Left lung (tissue), 10 donors: ENCODE data around the gene EIPR1. TPM values are rescaled to one million over a fixed set of nuclear protein-coding genes. Genes with fewer than 3 reads are reported as not detected.
"Not testable (repeated sequence)": the region's sequence is repeated elsewhere in the genome, so short reads cannot be mapped to it uniquely, and the experiment has no call there.

Source experiments
- ATAC-seq: fragments of 200-7000 bp; cut with Tn5 transposase; one replicate; pipeline ENCODE4 v1.9.1; 2020; ENCODE audit warnings: moderate library complexity
- DNase-seq, 4 donors: peaks; one replicate each; pipeline ENCODE4 v3.0.0-alpha.2; 2013 to 2020
- H3K27ac ChIP-seq, 2 donors: fragments of 200-600 bp; sonication (generic) in 1 of 2; one replicate each; pipeline versions ENCODE4 v1.5.0 to v1.8.0; 2020 to 2021
- H3K27me3 ChIP-seq, 2 donors: fragments of 200-600 bp; sonication (generic) in 1 of 2; one replicate each; pipeline versions ENCODE4 v1.5.0 to v1.8.0; 2020 to 2021
- H3K36me3 ChIP-seq, 2 donors: fragments of 200-600 bp; sonication (generic) in 1 of 2; one replicate each; pipeline versions ENCODE4 v1.5.0 to v1.8.0; 2020 to 2021
- H3K4me1 ChIP-seq, 2 donors: fragments of 200-600 bp; one replicate each; pipeline ENCODE4 v1.8.0; 2021
- H3K4me3 ChIP-seq, 2 donors: fragments of 200-600 bp; sonication (generic) in 1 of 2; one replicate each; pipeline versions ENCODE4 v1.5.0 to v1.8.0; 2020 to 2021; ENCODE audit warnings: mild to moderate bottlenecking in 1 of 2
- H3K9me3 ChIP-seq, 2 donors: fragments of 200-600 bp; sonication (generic) in 1 of 2; one replicate each; pipeline versions ENCODE4 v1.5.0 to v1.8.0; 2020 to 2021
- CTCF ChIP-seq, 2 donors: fragments of 200-600 bp; sonication (generic) in 1 of 2; IDR thresholded peaks; one replicate each; pipeline versions ENCODE4 v1.5.0 to v1.8.0; 2021; ENCODE audit warnings: antibody characterized with exemption in 2 of 2
- intact Hi-C, 2 donors: fragments of 100-400 bp; cut with DNase I; formaldehyde crosslinking; loops; one replicate each; pipeline versions ENCODE4 v1.11.2 to v1.14.2; 2022
- polyA plus RNA-seq, 6 donors: library from polyadenylated mRNA; unstranded; fragments of 120-200 nt; gene quantifications; one replicate each; pipeline ENCODE4 v1.2.1, GENCODE V29; 2013; ENCODE audit not compliant: insufficient read length in 6 of 6
- total RNA-seq, 2 donors: library from RNA; stranded (reverse); fragmentation: NEBNext Ultra II Directional; extraction: Animal tissue kit (Norgen Biotek cat#: 25700); gene quantifications; one replicate each; pipeline ENCODE4 v1.2.1, GENCODE V29; 2021
- donor health status: DM: no; HTN: yes; CAD: no.
- donor health status: DM: no; HTN: no; CAD: no.

EIPR1 gene
- total and polyA plus RNA-seq, 8 donors, result 18.1 to 24.4 (median 21.0) TPM

DNA sequence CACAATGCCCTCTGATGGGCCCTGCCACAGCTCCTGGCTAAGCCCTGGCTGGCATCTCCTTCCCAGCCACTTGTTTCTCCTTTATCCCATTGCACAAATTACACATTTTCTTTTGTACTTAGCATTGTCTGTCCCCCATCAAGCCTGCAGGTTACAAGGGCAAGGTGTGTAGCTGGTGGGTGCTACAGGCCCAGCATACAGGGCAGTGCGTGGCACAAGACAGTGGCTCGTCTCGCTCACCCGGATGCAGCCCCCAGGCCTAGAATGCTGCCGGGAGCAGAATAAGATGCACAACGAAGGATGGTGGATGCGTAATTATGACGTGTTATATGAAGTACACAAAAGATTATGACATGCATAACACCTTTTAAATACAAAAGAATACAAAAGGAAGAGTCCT, 87.6 kb downstream of the EIPR1 start:
- no peak for TF ChIP-seq CTCF (IDR thresholded peaks at IDR 0.05)
- H3K9me3 ChIP-seq, result no peaks in the 10 kb centered on the region
- H3K27ac ChIP-seq, result no peak overlapping the region
- no peaks in the 10 kb centered on the region for H3K4me1 ChIP-seq
- H3K36me3 ChIP-seq, result no peaks in the 10 kb centered on the region
- ATAC-seq (no peak), DNase-seq (no peak)
- no peak overlapping the region for H3K4me3 ChIP-seq
- intact Hi-C loops, result no loop called here
- H3K27me3 ChIP-seq, result no peaks in the 10 kb centered on the region

DNA sequence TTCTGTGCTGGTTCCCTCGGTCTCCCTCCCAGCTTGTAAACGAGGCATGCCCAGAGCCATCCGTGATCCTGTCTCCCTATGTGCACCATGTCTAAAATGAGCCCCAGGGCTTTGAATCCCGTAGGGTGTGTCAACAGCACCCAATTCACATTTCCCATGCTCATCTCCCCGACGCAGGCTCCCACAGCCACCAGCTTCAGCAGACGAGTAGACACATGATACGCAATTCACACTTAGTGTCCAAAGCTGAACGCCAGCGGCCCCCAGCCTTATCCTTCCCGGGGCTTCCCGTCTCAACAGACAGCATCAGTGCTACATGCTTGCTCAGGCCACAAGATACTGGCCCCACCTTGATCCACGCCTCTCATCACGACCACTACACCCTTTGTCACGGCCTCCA, 88.1 kb downstream of the EIPR1 start:
- Histone ChIP-seq H3K9me3 (no peaks in the 10 kb centered on the region), H3K27ac (no peak overlapping the region), H3K4me1 (no peaks in the 10 kb centered on the region), H3K36me3 (no peaks in the 10 kb centered on the region), H3K4me3 (no peak overlapping the region), H3K27me3 (no peaks in the 10 kb centered on the region)
- intact Hi-C loops, result no loop called here
- TF ChIP-seq CTCF (IDR thresholded peaks at IDR 0.05), result no peak
- ATAC-seq (no peak), DNase-seq (no peak)

GRCh38 chr2:3289171-3289515, 88.5 kb downstream of the EIPR1 start:
- intact Hi-C loops, result no loop called here
- H3K4me1 ChIP-seq, result no peaks in the 10 kb centered on the region
- H3K9me3 ChIP-seq, result no peaks in the 10 kb centered on the region
- no peak overlapping the region for H3K27ac ChIP-seq
- TF ChIP-seq CTCF (IDR thresholded peaks at IDR 0.05), result no peak
- H3K27me3 ChIP-seq, result no peaks in the 10 kb centered on the region
- DNase-seq (no peak), ATAC-seq (no peak)
- no peaks in the 10 kb centered on the region for H3K36me3 ChIP-seq
- H3K4me3 ChIP-seq, result no peak overlapping the region

DNA sequence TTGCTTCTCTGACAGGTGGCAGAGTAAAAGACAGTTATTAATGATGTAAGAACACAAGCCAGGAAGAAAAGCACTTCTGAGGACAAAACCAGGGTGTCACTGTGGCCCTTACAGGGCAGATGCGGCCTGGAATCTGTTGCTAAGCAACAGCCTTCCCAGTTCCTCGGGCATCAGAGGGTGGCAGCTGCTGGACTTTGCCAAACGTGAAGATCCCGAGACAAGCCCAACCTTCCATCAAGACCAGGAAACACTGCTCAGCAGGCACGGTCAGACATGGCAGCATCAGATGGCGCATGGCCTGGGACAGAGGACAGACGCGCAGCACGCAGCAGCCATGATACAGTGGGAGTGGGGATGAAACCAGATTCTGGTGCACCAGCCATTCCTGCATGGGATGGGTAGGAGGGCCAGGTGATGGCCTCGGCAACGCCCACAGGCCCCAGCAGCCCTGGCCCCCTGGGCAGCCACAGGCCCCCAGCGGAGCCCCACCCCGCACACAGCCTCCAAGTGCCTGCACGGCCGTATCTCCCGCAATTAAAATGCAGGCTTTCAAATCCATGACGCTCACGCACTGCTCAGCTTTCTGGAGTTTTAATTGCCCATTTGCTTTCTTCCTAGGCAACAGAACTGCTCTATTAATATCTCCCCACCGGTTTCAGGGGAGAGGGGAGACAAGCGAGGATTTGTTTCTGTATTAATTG, 89.0 kb downstream of the EIPR1 start:
- H3K36me3 ChIP-seq, result no peaks in the 10 kb centered on the region
- no peak for TF ChIP-seq CTCF (IDR thresholded peaks at IDR 0.05)
- no peaks in the 10 kb centered on the region for H3K27me3 ChIP-seq
- no peaks in the 10 kb centered on the region for H3K4me1 ChIP-seq
- no peak overlapping the region for H3K27ac ChIP-seq
- DNase-seq (peak in 1 of 4 donors; percentile 27), ATAC-seq (no peak)
- intact Hi-C loops, result no loop called here
- no peak overlapping the region for H3K4me3 ChIP-seq
- no peaks in the 10 kb centered on the region for H3K9me3 ChIP-seq

GRCh38 chr2:3287896-3288295, 89.7 kb downstream of the EIPR1 start:
- intact Hi-C loops, result no loop called here

DNA sequence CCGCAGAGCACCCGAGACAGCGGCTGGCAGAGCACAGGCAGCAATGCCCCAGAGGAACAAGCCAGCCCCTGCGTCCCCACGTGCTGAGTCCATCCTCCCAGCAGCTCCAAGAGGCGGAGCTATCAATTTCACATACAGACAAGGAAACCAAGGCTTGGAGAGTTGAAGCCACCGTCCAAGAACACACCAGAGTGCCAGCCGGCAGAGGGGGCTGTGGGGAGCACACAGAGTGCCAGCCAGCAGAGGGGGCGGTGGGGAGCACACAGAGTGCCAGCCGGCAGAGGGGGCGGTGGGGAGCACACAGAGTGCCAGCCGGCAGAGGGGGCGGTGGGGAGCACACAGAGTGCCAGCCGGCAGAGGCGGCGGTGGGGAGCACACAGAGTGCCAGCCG, 91.0 kb downstream of the EIPR1 start:
- H3K36me3 ChIP-seq, H3K9me3 ChIP-seq, H3K27ac ChIP-seq, H3K27me3 ChIP-seq, intact Hi-C loops, H3K4me3 ChIP-seq, DNase-seq, ATAC-seq, H3K4me1 ChIP-seq: not testable (repeated sequence)

More at GRCh38 chr2:3287896-3288295, 89.7 kb downstream of the EIPR1 start:
- Histone ChIP-seq H3K27me3 (no peaks in the 10 kb centered on the region), H3K4me1 (no peaks in the 10 kb centered on the region), H3K36me3 (no peaks in the 10 kb centered on the region), H3K9me3 (no peaks in the 10 kb centered on the region), H3K27ac (no peak overlapping the region), H3K4me3 (no peak overlapping the region)
- no peak for TF ChIP-seq CTCF (IDR thresholded peaks at IDR 0.05)
- ATAC-seq (no peak), DNase-seq (peak in 1 of 4 donors; percentile 47)
